SK-N-SH (cell line): ENCODE results near the gene DOCK6. TPM values are rescaled to one million over a fixed set of nuclear protein-coding genes. Genes with fewer than 3 reads are reported as not detected.

Experiments
- CTCF ChIA-PET: fragments of 300-600, 350-600 bp; formaldehyde crosslinking; extraction: SDS; loops from one replicate; lab custom pipeline; 2021; lab: Yijun Ruan, JAX
- POLR2A ChIA-PET: fragments of 350-600 bp; sonication (Branson Sonifier 250); formaldehyde crosslinking; extraction: SDS; loops from one replicate; lab custom pipeline; 2020; ENCODE audit warnings: antibody characterized with exemption, inconsistent platforms; lab: Yijun Ruan, JAX
- DNase-seq: peaks from one replicate; pipeline ENCODE4 v3.0.0; 2012
- H2AFZ ChIP-seq: fragments of 200-600 bp; sonication (generic); 2 replicates; pipeline ENCODE4 v1.8.1; 2016; ENCODE audit warnings: antibody characterized with exemption, mild to moderate bottlenecking, low read depth
- H3F3A ChIP-seq: fragments of 200-600 bp; sonication (generic); replicated peaks from 2 replicates; pipeline ENCODE3; 2016; ENCODE audit warnings: antibody characterized with exemption, mild to moderate bottlenecking; ENCODE audit not compliant: insufficient read depth
- H3K27ac ChIP-seq, 2 experiments: fragments of 200-500 bp in 1 of 2; fragments of 200-600 bp in 1 of 2; sonication (Bioruptor generic) in 1 of 2; sonication (generic), shearing (Covaris generic) in 1 of 2; 2 replicates each; pipeline versions ENCODE4 v1.5.1 to v1.6.1; 2014 to 2016; ENCODE audit warnings: low read depth in 2 of 2, inconsistent platforms in 1 of 2, low read length in 1 of 2, mild to moderate bottlenecking in 1 of 2, mixed read lengths in 1 of 2
- H3K27me3 ChIP-seq: fragments of 200-600 bp; sonication (generic), shearing (Covaris generic); 2 replicates; pipeline ENCODE4 v1.6.1; 2016; ENCODE audit warnings: mixed run types; ENCODE audit not compliant: insufficient read depth
- H3K36me3 ChIP-seq, 2 experiments: fragments of 200-500 bp in 1 of 2; fragments of 200-600 bp in 1 of 2; sonication (Bioruptor generic) in 1 of 2; sonication (generic) in 1 of 2; replicated peaks in 1 of 2; 2 replicates each; pipeline versions ENCODE3 to v1.5.1; 2014 to 2016; ENCODE audit warnings: low read length in 1 of 2, mild to moderate bottlenecking in 1 of 2; ENCODE audit not compliant: insufficient read depth in 2 of 2, control insufficient read depth in 1 of 2
- H3K4me1 ChIP-seq, 2 experiments: fragments of 200-500 bp in 1 of 2; fragments of 200-600 bp in 1 of 2; sonication (Bioruptor generic) in 1 of 2; sonication (generic), shearing (Covaris generic) in 1 of 2; 2 replicates each; pipeline versions ENCODE4 v1.5.1 to v1.6.1; 2014 to 2016; ENCODE audit warnings: low read depth in 1 of 2, low read length in 1 of 2, mixed run types in 1 of 2; ENCODE audit not compliant: insufficient read depth in 2 of 2, control insufficient read depth in 1 of 2
- H3K4me2 ChIP-seq: fragments of 200-600 bp; sonication (generic), shearing (Covaris generic); 2 replicates; pipeline ENCODE4 v1.6.1; 2017; ENCODE audit warnings: mixed run types
- H3K4me3 ChIP-seq, 2 experiments: fragments of 200-500 bp in 1 of 2; fragments of 200-600 bp in 1 of 2; sonication (Bioruptor generic) in 1 of 2; sonication (generic), shearing (Covaris generic) in 1 of 2; 2 replicates each; pipeline versions ENCODE4 v1.5.1 to v1.8.1; 2014 to 2016; ENCODE audit warnings: low read depth in 2 of 2, inconsistent platforms in 1 of 2, low read length in 1 of 2, mild to moderate bottlenecking in 1 of 2, mixed read lengths in 1 of 2, moderate library complexity in 1 of 2
- H3K79me2 ChIP-seq: fragments of 200-600 bp; sonication (generic); 2 replicates; pipeline ENCODE4 v1.8.1; 2017; ENCODE audit warnings: mild to moderate bottlenecking; ENCODE audit not compliant: insufficient read depth
- H3K9ac ChIP-seq: fragments of 200-600 bp; sonication (generic); 2 replicates; pipeline ENCODE4 v1.6.1; 2017; ENCODE audit warnings: mixed run types
- H3K9me2 ChIP-seq: fragments of 200-600 bp; sonication (generic); 2 replicates; pipeline ENCODE4 v1.6.1; 2017; ENCODE audit warnings: mixed run types
- H3K9me3 ChIP-seq: fragments of 200-600 bp; sonication (generic); 2 replicates; pipeline ENCODE4 v1.6.1; 2017; ENCODE audit warnings: mixed run types, mild to moderate bottlenecking, moderate library complexity
- H4K20me1 ChIP-seq: fragments of 200-600 bp; sonication (generic); 2 replicates; pipeline ENCODE4 v1.6.1; 2017; ENCODE audit warnings: mild to moderate bottlenecking, mixed run types; ENCODE audit not compliant: insufficient read depth
- CHD2 ChIP-seq: fragments of 150-350 bp; IDR thresholded peaks from 2 replicates; pipeline ENCODE4 v1.6.1; 2018; ENCODE audit warnings: low read length; ENCODE audit not compliant: partially characterized antibody
- ELF1 ChIP-seq: IDR thresholded peaks from 2 replicates; pipeline ENCODE4 v1.4.0; 2012
- EP300 ChIP-seq, 2 experiments: IDR thresholded peaks; 2 replicates each; pipeline versions ENCODE4 v1.4.0 to v1.6.1; 2012; ENCODE audit warnings: borderline replicate concordance in 1 of 2, low read depth in 1 of 2, low read length in 1 of 2
- EZH2phosphoT487 ChIP-seq: fragments of 200-600 bp; sonication (generic); IDR thresholded peaks from 2 replicates; pipeline ENCODE4 v1.6.1; 2017; ENCODE audit warnings: low read depth, mixed run types, mild to moderate bottlenecking, antibody characterized with exemption, moderate library complexity, borderline replicate concordance
- FOSL2 ChIP-seq: IDR thresholded peaks from 2 replicates; pipeline ENCODE4 v1.4.0; 2012; ENCODE audit warnings: low read depth, mild to moderate bottlenecking, moderate library complexity, borderline replicate concordance
- FOXJ3 ChIP-seq: sonication (generic); formaldehyde crosslinking; IDR thresholded peaks from 2 replicates; pipeline ENCODE4 v1.5.1; 2020; ENCODE audit warnings: mild to moderate bottlenecking, missing genetic modification reagents
- FOXM1 ChIP-seq: IDR thresholded peaks from 2 replicates; pipeline ENCODE4 v1.4.0; 2012; ENCODE audit warnings: low read depth, mild to moderate bottlenecking
- GABPA ChIP-seq: IDR thresholded peaks from 2 replicates; pipeline ENCODE4 v1.4.0; 2012; ENCODE audit warnings: low read depth, mild to moderate bottlenecking
- GATA2 ChIP-seq: sonication (generic); formaldehyde crosslinking; IDR thresholded peaks from 2 replicates; pipeline ENCODE4 v1.5.0; 2020; ENCODE audit warnings: mild to moderate bottlenecking, missing genetic modification reagents
- IRF3 ChIP-seq: fragments of 150-350 bp; IDR thresholded peaks from 2 replicates; pipeline ENCODE4 v1.6.1; 2016; ENCODE audit warnings: mild to moderate bottlenecking, low read depth, low read length
- JUND ChIP-seq: IDR thresholded peaks from 2 replicates; pipeline ENCODE4 v1.4.0; 2012
- MEF2A ChIP-seq: IDR thresholded peaks from 2 replicates; pipeline ENCODE4 v1.4.0; 2012; ENCODE audit warnings: low read depth, borderline replicate concordance
- NFIC ChIP-seq: IDR thresholded peaks from 2 replicates; pipeline ENCODE4 v1.4.0; 2012; ENCODE audit warnings: borderline replicate concordance
- POLR2AphosphoS5 ChIP-seq: IDR thresholded peaks from 2 replicates; pipeline ENCODE4 v1.6.1; 2012; ENCODE audit warnings: low read depth, low read length
- RAD21 ChIP-seq: IDR thresholded peaks from 2 replicates; pipeline ENCODE4 v1.6.1; 2012; ENCODE audit warnings: mild to moderate bottlenecking, low read length
- RCOR1 ChIP-seq: fragments of 150-350 bp; IDR thresholded peaks from 2 replicates; pipeline ENCODE4 v1.6.1; 2017; ENCODE audit warnings: antibody characterized with exemption, low read length
- RXRA ChIP-seq: IDR thresholded peaks from 2 replicates; pipeline ENCODE4 v1.4.0; 2012; ENCODE audit warnings: low read depth, mild to moderate bottlenecking, borderline replicate concordance
- SIN3A ChIP-seq: IDR thresholded peaks from 2 replicates; pipeline ENCODE4 v1.6.1; 2012; ENCODE audit warnings: low read depth, mild to moderate bottlenecking, low read length, moderate library complexity, borderline replicate concordance
- SMC3 ChIP-seq: IDR thresholded peaks from 2 replicates; pipeline ENCODE4 v1.6.1; 2012; ENCODE audit warnings: low read depth, low read length, improper control_type of control experiment
- TAF1 ChIP-seq: IDR thresholded peaks from 2 replicates; pipeline ENCODE4 v1.6.1; 2012; ENCODE audit warnings: low read depth, mild to moderate bottlenecking, low read length, moderate library complexity, borderline replicate concordance
- TCF12 ChIP-seq: IDR thresholded peaks from 2 replicates; pipeline ENCODE4 v1.4.0; 2012
- YY1 ChIP-seq: IDR thresholded peaks from 2 replicates; pipeline ENCODE4 v1.4.0; 2012; ENCODE audit warnings: low read depth, mild to moderate bottlenecking
- WGBS: methylation state at CpG from one replicate; pipeline ENCODE4 v1.1.6; 2017; ENCODE audit warnings: low lambda C conversion rate; 5-methylcytosine and 5-hydroxymethylcytosine counted together
- polyA plus RNA-seq, 3 experiments: library from polyadenylated mRNA; depleted of rRNA; stranded (reverse); fragments of >200 nt; gene quantifications; 2 replicates each; pipeline ENCODE4 v1.2.3, GENCODE V29; 2012
- TF ChIP-seq, protein P1 (sequence below): IDR thresholded peaks from 2 replicates; pipeline ENCODE4 v1.4.0; 2012; ENCODE audit warnings: low read depth, borderline replicate concordance

Gene DOCK6
- polyA plus RNA-seq, 1 of the 3 experiments (the other 2 are of a cell fraction), result 18.3 TPM

- TF ChIP-seq GABPA (no peak), GATA2 (CRISPR knock-in tag) (no peak), FOXJ3 (CRISPR knock-in tag) (no peak), RAD21 (no peak), FOXM1 (no peak), IRF3 (no peak), FOSL2 (no peak), EP300 (IDR thresholded peaks at IDR 0.05; ENCODE audit: borderline replicate concordance in 1 of 2, low read depth in 1 of 2, low read length in 1 of 2) (no peak)
- TF ChIP-seq, protein P1, sequence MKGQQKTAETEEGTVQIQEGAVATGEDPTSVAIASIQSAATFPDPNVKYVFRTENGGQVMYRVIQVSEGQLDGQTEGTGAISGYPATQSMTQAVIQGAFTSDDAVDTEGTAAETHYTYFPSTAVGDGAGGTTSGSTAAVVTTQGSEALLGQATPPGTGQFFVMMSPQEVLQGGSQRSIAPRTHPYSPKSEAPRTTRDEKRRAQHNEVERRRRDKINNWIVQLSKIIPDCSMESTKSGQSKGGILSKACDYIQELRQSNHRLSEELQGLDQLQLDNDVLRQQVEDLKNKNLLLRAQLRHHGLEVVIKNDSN, result no peak
- ChIA-PET CTCF (no interaction called here), POLR2A (no interaction called here)
- H3K36me3 ChIP-seq, result peaks cover 4 to 5% of the 10 kb centered on the region in 2 experiments
- no peak overlapping the region for H2AFZ ChIP-seq
- no peaks in the 10 kb centered on the region for H3K27me3 ChIP-seq
- H3K4me2 ChIP-seq, result no peak overlapping the region
- H3K27ac ChIP-seq, result no peak overlapping the region
- no peaks in the 10 kb centered on the region for H3K9me2 ChIP-seq
- no peak overlapping the region for H3K4me3 ChIP-seq
- H3K9me3 ChIP-seq, result no peaks in the 10 kb centered on the region
- peaks cover 12 to 15% of the 10 kb centered on the region in 2 experiments; a peak in 3 of 4 replicates for H3K4me1 ChIP-seq
- H3K79me2 ChIP-seq, result peaks cover 23% of the 10 kb centered on the region
- peaks cover 10% of the 10 kb centered on the region; the same call in 1 of the 2 replicates for H4K20me1 ChIP-seq
- 92% methylated on average over 13 of the region's 15 CpGs for WGBS
- DNase-seq, result no peak
- H3F3A ChIP-seq, result peaks cover 12% of the 10 kb centered on the region
- H3K9ac ChIP-seq, result no peak overlapping the region
Observed at GRCh38 chr19:11200015-11200574, 62.2 kb downstream of the DOCK6 start.

- H3K9me3 ChIP-seq, result no peaks in the 10 kb centered on the region
- no peaks in the 10 kb centered on the region for H3K9me2 ChIP-seq
- no peak overlapping the region for H3K9ac ChIP-seq
- no peak for DNase-seq
- 81% methylated on average over 5 of the region's 5 CpGs for WGBS
- POLR2A ChIA-PET, result interaction anchor here (0.6 kb wide), 1 partner anchor 76 kb away, joined by 3 read pairs; no protein-coding TSS in a partner anchor
- no peak overlapping the region for H3K27ac ChIP-seq
- H3K79me2 ChIP-seq, result peaks cover 28% of the 10 kb centered on the region
- H3K27me3 ChIP-seq, result no peaks in the 10 kb centered on the region
- H3K4me3 ChIP-seq, result no peak overlapping the region
- H2AFZ ChIP-seq, result no peak overlapping the region
- H3F3A ChIP-seq, result peaks cover 8% of the 10 kb centered on the region
- H4K20me1 ChIP-seq, result peaks cover 15% of the 10 kb centered on the region; the same call in 1 of the 2 replicates
- no peak overlapping the region for H3K4me2 ChIP-seq
- CTCF ChIA-PET, result interaction anchor here (2.2 kb wide), 1 partner anchor 61 kb away, joined by 18 read pairs; no protein-coding TSS in a partner anchor
- H3K4me1 ChIP-seq, result peaks cover 12 to 18% of the 10 kb centered on the region in 2 experiments; a peak in 3 of 4 replicates
- peaks cover 5 to 8% of the 10 kb centered on the region in 2 experiments for H3K36me3 ChIP-seq
- no peak for TF ChIP-seq YY1
- no peak for TF ChIP-seq ELF1
- no peak for TF ChIP-seq GATA2 (CRISPR knock-in tag)
- TF ChIP-seq RCOR1, result no peak
- TF ChIP-seq CHD2, result no peak
- no peak for TF ChIP-seq TAF1
- TF ChIP-seq TCF12, result no peak
- TF ChIP-seq NFIC, result no peak
- TF ChIP-seq SMC3, result no peak
- TF ChIP-seq JUND, result no peak
- TF ChIP-seq EZH2phosphoT487, result no peak
- TF ChIP-seq FOSL2, result no peak
- no peak for TF ChIP-seq MEF2A
- no peak for TF ChIP-seq RXRA
- no peak for TF ChIP-seq IRF3
- no peak for TF ChIP-seq SIN3A
- TF ChIP-seq POLR2AphosphoS5, result no peak
Observed at GRCh38 chr19:11199517-11199916, 62.8 kb downstream of the DOCK6 start.
